ENCODE data around the gene RWDD2A.
"Not testable (repeated sequence)": the region's sequence is repeated elsewhere in the genome, so short reads cannot be mapped to it uniquely, and the experiment has no call there.

Gene RWDD2A

DNA sequence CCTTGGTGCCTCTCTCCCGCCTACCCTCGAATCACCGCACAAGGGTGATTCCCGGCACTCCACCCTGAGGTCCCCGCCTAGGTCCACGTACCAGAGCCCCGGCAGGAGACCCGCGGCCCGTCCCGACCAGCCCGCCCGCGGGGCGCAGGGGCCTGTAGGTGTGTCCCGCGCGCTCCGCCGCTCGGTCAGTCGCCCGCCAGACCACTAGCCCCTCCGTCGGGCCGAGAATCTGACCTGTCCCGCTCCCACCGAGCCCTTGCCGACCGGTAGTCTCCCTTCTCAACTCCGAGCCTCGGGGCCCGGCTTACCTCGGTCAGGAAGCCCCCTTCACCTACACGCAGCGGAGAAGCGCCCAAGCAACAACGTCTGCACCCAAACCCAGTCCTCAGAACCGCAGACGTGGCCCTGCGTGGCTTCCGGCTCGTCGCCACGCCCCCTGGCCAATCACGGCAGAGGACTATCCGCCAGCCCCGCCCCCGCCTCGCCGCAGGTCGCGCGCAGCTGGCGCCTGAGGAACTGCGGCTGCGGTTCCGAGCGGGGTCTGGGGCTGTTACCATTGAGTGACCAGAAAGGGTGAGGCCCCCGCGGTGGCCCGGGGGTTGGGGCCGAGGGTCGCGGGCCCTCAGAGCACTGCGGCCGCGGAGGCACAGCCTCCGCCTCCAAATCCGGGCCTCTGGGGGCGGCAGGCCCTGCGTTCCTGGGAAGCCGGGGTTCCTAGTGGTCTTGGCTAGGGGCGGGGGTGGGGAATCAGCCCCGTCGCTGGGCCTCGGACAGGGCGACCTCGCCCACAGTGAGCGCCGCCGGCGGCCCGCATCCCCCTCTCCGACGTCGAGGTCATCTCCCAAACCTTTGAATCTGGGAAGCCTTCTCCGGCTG, at the start of gene RWDD2A, which contains the start of gene PGM3:
RWDD2A (plus strand) TSS at position 487 of the 876 bp plus-strand sequence. CDS start 1,095 bp downstream, outside the sequence.
PGM3 (minus strand) TSS at position 395 of the 876 bp plus-strand sequence. CDS start 2,253 bp downstream, outside the sequence.
- DNase-seq = peak; percentile 77

DNA sequence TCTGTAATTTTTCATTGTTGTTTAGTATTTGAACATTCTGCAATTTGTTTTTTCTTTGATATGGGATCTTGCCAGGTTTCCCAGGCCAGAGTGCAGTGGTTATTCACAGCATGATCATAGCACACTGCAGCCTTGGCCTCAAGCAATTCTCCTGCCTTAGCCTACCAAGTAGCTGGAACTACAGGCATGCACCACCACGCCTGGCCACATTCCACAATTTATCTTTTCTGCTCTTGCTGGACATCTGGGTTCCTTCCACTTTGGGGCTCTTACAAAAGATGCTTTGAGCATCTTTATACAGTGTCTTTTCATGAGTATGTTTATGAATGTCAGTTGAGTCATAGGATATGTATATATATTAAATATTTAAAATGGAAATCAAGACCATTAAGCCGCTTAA, 42.0 kb upstream of the RWDD2A start:
- no peak for DNase-seq

DNA sequence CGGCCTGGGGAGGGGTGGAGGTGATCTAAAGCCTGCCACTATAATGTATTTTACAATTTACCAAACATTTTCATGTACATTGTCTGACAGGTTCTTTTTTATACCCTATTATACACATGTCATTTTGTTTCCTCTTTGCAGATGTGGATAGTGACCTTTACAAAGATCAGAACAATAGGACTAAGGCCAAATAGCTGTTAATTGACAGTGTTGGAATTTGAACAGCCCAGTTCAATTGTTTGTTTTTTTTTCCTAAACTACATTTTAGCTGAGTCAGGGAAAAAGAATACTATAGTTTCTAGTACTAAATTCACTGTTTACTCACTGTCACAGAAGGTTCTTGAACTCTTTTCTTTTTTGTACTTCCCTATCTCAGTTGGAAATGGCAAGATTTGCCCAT, 40.2 kb upstream of the RWDD2A start:
- DNase-seq = no peak

DNA sequence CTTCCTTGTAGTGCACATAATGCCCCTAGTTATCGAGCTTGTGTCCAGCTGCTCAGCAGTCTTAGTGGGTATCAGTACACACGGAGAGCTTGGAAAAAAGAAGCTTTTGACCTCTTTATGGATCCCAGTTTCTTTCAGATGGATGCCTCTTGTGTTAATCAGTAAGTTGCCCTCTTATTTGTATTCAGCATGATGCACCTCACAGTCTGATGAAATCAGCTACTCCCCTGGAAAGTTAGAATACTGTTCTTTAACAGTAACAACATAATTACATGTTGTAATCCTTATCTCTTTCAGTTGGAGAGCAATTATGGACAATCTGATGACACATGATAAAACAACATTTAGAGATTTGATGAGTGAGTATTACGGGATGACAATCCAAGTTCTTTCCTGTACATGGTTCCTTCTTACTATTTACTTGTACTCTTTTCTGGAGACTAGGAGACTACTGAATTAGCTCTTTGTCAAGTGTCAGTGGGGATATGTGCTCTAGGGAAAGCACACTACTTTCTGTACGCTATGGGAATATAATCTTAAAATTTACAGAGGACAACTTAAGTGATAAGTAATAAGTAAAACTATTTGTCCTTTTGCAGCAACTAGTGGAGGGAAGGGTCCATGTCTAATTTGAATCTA, 39.2 kb upstream of the RWDD2A start:
- DNase-seq = no peak

DNA sequence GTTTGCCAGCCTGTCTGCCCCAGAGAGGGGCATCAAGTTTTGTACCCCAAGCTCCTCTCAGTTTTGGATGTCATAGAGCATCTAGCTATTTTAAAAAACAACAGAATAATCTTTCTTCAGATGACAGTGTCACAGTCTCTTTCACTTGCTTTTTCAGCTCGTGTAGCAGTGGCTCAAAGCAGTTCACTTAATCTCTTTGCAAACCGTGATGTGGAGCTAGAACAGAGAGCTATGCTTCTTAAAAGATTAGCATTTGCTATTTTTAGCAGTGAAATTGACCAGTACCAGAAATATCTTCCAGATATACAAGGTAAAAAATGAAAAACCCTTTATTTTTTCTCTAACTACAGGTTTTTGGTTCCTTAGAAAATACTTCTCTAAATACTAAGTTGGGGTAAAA, 37.4 kb upstream of the RWDD2A start:
- no peak for DNase-seq

DNA sequence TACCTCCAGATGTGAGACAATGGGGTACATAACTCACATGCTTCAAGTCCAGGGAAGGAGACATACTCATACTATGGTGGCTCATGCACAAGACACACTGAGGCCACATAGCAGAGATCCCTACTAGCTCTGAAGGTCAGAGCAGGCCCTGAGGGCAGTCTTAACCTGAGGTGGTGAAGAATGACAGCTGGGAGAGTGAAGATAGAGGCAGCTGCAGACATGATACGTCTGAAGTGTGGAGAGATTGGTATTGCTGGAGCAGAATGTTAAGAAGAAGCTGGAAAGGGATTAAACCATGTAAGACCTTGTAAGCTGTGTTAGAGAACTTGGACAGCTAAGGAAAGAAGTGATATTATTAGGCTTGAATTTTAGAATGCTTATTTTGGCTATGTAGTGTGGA, 33.0 kb upstream of the RWDD2A start:
- DNase-seq = no peak

DNA sequence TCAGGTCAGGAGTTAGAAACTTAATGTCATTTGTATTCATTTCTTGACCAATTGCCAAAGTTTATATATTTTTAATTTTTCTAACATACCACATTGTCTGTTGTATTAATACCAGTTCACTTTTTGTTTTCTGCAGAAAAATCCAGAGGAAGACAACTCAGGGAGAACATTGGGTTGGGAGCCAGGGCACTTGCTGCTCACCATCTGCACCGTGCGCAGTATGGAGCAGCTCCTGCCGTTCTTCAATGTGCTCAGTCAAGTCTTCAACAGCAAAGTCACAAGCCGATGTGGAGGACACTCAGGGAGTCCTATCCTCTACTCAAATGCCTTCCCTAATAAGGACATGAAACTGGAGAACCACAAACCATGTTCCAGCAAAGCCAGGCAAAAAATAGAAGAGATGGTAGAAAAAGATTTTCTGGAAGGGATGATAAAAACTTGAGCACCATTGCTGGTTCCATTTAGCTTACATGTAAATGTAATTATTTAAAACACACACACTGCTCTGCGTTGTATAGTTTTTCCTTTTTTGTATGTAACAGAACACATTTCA, 25.4 kb upstream of the RWDD2A start:
- no peak for DNase-seq

DNA sequence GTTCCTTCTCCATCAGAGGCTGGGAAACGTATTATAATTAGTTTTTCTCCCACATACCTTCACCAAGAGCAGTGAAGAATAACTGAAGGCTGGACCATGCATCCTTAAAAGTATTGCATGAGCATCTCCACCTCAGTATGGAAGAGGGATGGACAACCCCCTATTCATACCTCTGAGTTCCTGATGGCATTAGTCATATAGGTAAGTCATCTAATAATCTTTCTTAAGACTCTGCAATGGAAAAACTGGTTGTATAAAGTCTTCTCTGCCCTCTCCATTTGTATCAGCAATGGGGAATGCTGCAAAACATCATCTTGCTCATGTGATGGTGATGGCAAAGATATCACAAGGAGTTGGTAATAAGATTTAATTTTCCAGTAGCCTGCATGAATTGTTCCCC, 24.6 kb upstream of the RWDD2A start:
- DNase-seq = no peak

DNA sequence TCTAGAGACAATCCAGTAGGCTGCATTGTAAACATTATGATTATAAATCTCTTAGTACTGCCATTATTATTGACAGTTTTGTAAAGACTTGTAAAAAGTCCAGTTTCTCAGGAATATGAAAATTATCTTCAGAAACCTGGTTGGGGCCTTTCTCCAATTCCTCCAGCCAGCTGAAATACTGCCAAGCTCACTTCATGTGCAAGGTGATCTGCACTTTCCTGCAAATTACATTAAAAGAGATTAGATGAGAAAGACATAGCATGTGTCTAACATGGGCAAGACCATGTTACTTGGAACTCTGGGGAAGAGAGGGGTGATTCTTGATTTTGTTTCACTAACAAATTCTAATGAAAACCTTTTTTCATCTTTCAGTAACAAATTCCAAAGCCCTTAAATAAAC, 24.1 kb upstream of the RWDD2A start:
- no peak for DNase-seq

DNA sequence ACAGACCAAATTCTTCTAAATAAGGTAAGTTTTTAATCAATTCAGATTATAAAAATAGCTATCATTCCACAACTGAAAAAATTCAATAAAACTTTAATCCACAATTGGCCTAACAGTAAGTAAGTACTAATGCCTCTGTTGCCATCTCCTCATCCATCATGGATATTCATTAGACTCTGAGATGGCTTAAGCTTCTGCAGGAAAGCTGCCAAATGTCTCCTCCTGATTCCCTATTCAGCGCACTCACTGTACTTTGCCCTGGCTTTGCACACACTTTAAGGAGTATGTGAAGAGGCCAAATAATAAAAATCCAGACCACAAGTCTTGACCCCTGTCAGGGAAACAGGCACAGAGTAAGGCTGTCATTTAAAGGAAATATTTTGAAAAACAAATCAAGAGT, 23.6 kb upstream of the RWDD2A start:
- no peak for DNase-seq

DNA sequence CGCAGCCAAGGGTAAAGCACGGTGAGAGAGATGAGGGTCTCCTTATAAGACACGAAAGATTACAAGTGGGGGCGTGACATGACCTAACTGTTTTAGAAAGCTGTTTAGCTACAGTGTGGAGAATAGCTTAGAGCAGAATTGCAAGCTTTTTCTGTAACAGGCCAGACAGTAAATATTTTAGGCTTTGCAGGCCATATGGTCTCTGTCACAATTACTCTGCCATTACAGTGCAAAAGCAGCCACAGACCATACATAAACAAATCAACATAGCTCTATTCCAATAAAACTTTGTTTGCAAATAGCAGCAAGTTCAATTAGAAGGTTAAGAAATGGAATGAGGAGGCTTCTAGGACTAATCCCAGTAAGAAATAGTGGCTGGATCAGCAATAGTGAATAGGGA, 16.9 kb upstream of the RWDD2A start:
- no peak for DNase-seq

DNA sequence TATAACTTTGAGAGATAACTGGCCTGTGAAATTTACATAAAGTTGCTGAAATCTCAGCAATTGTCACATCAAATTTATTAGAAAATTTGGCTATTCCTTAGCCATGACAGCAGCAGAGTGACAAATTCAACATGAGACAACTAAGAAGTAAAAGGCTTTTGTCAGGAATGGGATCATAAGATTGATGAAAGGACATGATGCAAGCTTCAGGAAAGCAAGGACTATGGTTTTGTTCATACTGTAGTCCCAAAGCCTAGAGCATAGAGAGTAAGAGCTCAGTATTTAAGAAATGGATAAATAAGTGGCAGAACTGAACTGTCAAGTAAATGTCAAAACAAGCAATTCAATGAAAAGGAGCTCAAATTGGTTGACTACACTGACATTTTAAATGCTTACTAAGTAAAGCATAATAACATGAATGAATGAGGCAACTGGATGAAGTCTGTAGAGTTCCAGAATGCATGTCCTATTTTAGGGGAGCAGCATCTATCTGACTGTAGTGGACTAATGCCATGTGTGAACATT, 12.7 kb upstream of the RWDD2A start:
- no peak for DNase-seq

DNA sequence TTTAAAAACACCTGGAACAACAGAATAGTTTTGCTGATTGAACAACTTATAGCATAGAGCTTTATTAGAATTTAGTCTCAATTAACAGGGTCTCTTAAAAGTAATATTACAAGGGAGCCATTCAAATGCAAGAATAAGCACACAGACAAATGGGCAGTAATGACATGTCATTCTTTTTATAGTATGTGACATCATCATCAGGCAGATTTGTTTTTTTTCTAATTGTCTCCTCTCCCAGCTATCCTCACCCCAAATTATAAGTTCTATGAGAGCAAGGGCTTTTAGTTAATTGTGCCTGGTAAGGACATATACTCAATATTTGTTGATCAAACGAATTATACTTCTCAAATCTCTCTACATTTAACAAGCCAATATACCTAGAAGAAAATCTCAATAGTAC, 11.0 kb upstream of the RWDD2A start:
- DNase-seq = no peak

DNA sequence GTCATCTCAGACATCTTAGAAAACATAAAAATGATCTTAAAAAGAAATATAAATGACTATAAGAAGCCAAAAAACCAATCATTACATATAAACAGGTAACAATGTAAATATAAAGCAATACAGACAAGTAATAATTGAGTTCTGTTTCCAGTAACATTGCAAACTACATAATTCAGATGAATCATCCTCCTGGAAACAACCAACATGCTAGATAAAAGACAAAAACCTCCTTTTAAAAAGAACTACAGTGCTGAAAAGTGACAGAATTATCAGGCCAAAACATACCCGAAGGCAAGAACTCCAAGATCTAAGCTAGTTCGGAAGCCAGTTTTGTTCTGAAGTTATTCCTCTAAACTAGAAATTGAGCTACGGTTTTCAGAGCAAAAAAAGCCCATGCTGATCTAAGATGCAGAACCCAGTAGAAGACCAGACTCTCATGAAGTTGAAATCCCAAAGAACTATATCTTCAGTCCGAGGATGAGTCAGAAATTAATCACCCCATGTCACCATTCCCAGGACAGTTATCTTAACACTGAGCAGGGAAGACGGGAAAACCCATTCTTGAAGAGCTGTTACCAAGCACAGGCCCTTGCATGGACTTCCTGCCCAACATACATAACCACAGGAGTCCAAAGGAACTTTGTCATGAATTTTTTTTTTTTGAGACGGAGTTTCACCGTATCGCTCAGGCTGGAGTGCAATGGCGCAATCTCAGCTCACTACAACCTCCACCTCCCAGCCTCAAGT, 9.9 kb upstream of the RWDD2A start:
- DNase-seq = no peak

DNA sequence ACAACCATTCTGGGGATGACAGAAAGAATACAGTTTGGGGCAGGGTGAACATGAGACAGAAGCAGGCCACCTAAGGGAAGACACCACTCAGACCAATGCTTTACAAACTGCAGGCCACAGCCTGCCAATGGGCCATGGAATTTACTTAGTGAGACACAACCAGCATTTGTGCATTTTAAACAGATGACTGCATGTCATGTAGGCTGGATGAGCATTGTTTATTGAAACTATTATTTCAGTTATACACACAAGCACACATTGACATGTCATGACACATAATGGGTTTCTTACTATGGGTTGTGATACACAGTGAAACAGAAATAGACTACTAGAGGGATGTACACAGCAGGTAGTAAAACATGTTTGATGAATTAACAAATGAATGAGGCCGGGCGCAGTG, 8.1 kb upstream of the RWDD2A start:
- no peak for DNase-seq

DNA sequence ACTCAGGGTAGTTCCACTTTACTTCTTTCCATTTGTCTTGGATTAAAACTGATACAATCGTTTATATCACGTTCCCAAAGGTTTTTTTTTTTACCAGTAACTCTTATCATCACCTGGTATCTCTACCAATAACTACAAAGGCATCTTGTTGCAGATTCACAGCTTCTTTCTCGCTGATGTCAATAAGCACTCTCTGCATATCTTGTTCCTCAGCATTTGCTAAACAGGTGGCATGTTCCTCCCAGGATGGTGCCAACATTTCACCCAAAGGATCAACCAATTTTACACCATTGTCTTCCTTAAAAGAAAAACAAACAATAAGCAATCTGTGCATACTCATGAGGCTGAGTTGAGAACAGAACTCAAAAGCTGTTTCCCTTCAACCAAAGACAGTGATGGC, 4.7 kb upstream of the RWDD2A start:
- DNase-seq = no peak

DNA sequence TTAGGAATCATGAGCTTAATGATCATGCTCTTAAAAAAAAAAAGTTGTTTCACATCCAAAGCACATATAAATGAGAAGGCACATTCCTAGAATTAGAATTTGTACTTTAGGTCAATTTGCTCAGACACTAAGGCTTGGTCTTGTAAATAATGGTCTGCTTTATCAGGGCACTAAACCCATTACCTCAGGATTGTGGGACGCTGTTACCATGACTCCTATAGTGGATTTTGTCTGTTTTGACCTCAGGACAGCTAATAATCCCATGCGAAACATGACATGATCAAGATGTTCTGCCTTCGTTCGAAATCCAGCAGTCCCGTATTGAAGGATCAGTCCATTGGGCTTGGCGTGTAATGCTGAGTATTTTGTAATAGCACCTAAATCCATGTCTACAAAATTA, 2.5 kb upstream of the RWDD2A start:
- DNase-seq = no peak

DNA sequence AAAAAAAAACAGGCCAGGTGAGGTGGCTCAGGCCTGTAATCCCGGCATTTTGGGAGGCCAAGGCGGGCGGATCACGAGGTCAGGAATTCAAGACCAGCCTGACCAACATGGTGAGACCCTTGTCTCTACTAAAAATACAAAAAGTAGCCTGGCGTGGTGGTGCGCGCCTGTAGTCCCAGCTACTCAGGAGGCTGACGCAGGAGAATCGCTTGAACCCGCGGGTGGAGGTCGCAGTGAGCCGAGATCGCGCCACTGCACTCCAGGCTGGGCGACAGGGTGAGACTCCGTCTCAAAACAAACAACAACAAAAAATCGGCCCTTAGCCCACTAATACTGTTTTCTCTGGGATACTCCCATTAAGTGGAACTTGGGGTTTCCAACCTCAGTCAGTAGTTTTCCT, 1.2 kb upstream of the RWDD2A start:
- DNase-seq = not testable (repeated sequence)

DNA sequence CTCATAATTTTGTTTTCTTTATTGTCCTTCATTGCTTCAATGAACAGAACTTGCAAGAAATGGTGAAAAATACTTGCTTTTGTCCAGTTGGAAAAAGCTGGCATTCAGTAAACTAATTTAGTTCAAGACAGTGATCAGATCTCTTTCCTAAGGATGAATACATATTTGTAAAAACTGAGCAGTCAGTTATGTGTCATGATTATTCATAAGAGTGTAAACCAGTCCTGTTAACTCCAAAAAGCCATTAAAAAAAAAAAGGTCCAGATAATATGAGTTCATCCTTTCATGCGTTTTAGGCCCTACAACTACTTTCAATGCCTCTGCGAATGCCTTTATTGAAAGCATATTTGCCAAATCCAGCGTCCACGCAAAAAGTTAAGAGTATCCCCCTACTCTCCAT, 701 bp upstream of the RWDD2A start:
- DNase-seq = peak; percentile 14

DNA sequence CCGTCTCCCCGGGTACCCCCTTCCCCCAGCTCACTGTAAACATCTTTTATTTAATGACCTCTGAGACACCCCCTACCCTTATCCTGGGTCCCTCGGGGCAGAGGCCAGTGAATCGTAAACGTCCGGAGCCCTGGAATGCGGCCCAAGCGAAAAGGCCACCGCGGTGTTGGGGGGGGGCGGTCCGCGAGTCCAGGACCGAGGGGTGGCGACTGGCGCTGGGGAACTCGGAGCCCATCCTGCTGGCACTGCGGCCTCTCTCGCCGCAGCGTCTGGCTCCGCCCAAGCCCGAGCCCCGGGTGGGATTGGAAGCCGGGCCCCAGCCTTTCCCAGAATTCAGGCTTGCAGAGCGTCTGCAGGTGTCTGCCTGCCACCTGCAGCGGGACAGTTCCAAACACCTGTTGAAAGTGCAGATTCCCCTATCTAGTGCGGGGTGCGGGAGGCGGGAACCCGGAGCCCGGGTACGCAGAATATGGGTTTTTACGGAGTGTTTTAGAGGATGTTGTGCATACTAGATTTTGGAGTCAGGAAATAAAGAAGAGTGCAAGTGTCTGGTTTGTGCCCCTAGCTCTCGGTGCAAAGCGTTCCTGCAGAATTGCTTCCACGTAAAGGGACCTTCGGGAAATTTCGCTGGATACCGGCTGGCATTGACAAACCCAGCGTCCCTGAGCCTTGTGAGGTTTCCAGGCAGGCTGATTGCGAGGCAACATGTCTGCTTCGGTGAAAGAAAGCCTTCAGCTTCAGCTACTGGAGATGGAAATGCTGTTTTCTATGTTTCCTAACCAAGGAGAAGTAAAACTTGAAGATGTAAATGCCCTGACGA, 800 bp downstream of the RWDD2A start:
- DNase-seq = peak; percentile 29

DNA sequence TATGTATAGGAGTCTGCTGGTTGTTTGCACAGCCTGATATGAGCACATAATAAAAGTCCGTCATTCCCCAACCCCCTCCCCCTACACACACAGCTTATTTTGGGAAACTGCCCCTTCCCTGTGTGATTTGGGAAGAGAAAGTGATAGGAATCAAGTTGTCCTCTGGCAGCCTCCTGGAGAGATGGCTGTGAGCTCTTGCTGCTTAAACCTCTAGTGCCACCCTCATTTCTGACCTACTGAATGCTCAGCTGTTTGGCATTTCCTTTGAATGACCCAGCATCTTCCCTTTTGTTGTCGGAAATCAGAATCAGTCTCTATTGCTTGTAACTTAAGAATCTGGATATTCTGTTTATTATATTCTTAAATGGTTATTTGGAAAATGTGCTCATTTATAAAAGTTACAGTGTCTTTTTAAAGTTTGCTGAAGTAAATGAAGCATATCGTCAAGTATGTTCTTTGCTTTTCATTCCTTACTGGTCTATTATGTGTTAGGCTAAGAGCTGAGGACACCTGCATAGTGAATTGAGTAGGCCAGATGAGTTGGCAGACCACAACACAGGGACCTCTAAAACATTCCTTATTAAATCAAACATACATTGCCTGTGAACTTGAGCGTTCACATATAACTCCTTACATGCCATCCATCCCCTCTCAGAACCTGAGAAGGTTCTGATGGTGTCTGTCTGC, 5.5 kb downstream of the RWDD2A start:
- no peak for DNase-seq
